ENCODE measurements around the gene IRF2BP2. TPM values are rescaled to one million over a fixed set of nuclear protein-coding genes. Genes with fewer than 3 reads are reported as not detected.

The IRF2BP2 gene
- total and polyA plus RNA-seq, 2 of the 13 experiments (the other 11 are each of a cell fraction or from before 2014, with no cell fraction given), result 140 to 147 TPM

DNA sequence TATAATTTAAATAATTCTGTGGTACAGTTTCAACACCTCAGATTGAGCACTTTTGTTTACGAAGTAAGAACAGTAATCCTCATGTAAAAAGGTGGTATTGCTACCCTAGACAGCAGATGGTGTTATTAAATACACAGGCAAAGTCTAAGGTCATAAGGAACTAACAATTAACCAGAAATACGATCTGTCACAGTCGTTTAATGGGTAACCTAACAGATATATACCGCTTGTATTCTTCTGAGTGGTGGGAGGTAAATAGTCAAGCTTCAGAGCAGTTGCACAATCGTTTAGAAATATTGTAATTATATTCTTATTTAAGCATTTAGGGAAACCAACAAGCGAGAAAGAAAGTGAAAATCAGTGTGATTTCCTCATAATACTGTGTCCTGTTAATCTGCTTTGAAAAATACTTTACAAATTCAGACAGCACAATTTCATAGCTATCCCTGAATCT lies 9.8 kb upstream of the IRF2BP2 start (continued):
- TF ChIP-seq, protein P1, sequence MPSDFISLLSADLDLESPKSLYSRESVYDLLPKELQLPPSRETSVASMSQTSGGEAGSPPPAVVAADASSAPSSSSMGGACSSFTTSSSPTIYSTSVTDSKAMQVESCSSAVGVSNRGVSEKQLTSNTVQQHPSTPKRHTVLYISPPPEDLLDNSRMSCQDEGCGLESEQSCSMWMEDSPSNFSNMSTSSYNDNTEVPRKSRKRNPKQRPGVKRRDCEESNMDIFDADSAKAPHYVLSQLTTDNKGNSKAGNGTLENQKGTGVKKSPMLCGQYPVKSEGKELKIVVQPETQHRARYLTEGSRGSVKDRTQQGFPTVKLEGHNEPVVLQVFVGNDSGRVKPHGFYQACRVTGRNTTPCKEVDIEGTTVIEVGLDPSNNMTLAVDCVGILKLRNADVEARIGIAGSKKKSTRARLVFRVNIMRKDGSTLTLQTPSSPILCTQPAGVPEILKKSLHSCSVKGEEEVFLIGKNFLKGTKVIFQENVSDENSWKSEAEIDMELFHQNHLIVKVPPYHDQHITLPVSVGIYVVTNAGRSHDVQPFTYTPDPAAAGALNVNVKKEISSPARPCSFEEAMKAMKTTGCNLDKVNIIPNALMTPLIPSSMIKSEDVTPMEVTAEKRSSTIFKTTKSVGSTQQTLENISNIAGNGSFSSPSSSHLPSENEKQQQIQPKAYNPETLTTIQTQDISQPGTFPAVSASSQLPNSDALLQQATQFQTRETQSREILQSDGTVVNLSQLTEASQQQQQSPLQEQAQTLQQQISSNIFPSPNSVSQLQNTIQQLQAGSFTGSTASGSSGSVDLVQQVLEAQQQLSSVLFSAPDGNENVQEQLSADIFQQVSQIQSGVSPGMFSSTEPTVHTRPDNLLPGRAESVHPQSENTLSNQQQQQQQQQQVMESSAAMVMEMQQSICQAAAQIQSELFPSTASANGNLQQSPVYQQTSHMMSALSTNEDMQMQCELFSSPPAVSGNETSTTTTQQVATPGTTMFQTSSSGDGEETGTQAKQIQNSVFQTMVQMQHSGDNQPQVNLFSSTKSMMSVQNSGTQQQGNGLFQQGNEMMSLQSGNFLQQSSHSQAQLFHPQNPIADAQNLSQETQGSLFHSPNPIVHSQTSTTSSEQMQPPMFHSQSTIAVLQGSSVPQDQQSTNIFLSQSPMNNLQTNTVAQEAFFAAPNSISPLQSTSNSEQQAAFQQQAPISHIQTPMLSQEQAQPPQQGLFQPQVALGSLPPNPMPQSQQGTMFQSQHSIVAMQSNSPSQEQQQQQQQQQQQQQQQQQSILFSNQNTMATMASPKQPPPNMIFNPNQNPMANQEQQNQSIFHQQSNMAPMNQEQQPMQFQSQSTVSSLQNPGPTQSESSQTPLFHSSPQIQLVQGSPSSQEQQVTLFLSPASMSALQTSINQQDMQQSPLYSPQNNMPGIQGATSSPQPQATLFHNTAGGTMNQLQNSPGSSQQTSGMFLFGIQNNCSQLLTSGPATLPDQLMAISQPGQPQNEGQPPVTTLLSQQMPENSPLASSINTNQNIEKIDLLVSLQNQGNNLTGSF (CRISPR knock-in tag; IDR thresholded peaks at IDR 0.05), result no peak
- TF ChIP-seq, protein P2, sequence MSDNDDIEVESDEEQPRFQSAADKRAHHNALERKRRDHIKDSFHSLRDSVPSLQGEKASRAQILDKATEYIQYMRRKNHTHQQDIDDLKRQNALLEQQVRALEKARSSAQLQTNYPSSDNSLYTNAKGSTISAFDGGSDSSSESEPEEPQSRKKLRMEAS (IDR thresholded peaks at IDR 0.05), result no peak
- TF ChIP-seq IKZF1 (IDR thresholded peaks at IDR 0.05) (no peak), ASH2L (IDR thresholded peaks at IDR 0.05; ENCODE audit: insufficient read length, low read depth, low read length) (peak; percentile 53), ZNF772 (CRISPR knock-in tag; IDR thresholded peaks at IDR 0.05) (no peak), ZFP36 (IDR thresholded peaks at IDR 0.05; ENCODE audit: borderline replicate concordance, low read depth, low read length, partially characterized antibody) (no peak), SMAD9 (CRISPR knock-in tag; IDR thresholded peaks at IDR 0.05) (no peak), ZNF766 (CRISPR knock-in tag; IDR thresholded peaks at IDR 0.05; ENCODE audit: borderline replicate concordance) (no peak), ZFAT (CRISPR knock-in tag; conservative IDR thresholded peaks at IDR 0.05) (0 out of 2 replicates have a peak, but pooled peaks have one; percentile 19), CREBL2 (CRISPR knock-in tag; IDR thresholded peaks at IDR 0.05; ENCODE audit: borderline replicate concordance) (no peak), AHR (CRISPR knock-in tag; IDR thresholded peaks at IDR 0.05) (no peak), PAF1 (CRISPR knock-in tag; IDR thresholded peaks at IDR 0.05) (no peak), ZNF737 (CRISPR knock-in tag; IDR thresholded peaks at IDR 0.05; ENCODE audit: borderline replicate concordance) (no peak), HDAC2 (CRISPR knock-in tag; IDR thresholded peaks at IDR 0.05) (peak; percentile 60), ZNF558 (CRISPR knock-in tag; IDR thresholded peaks at IDR 0.05; ENCODE audit: borderline replicate concordance) (no peak), ZNF441 (CRISPR knock-in tag; IDR thresholded peaks at IDR 0.05; ENCODE audit: borderline replicate concordance) (no peak), FLYWCH1 (CRISPR knock-in tag; IDR thresholded peaks at IDR 0.05) (no peak), GPN1 (CRISPR knock-in tag; IDR thresholded peaks at IDR 0.05; ENCODE audit: borderline replicate concordance) (no peak), SNAPC2 (CRISPR knock-in tag; IDR thresholded peaks at IDR 0.05) (peak; percentile 44; the same call in 1 of the 2 replicates), JUND (CRISPR knock-in tag; IDR thresholded peaks at IDR 0.05) (peak; percentile 55; the same call in 1 of the 2 replicates), SOX6 (IDR thresholded peaks at IDR 0.05) (no peak), SOX6 (CRISPR knock-in tag; IDR thresholded peaks at IDR 0.05) (peak; percentile 93), ZNF354B (CRISPR knock-in tag; IDR thresholded peaks at IDR 0.05) (no peak), MIER2 (CRISPR knock-in tag; IDR thresholded peaks at IDR 0.05) (0 out of 2 replicates have a peak, but pooled peaks have one; percentile 17), FOSL1 (CRISPR knock-in tag; IDR thresholded peaks at IDR 0.05; ENCODE audit: borderline replicate concordance) (no peak), YEATS4 (CRISPR knock-in tag; IDR thresholded peaks at IDR 0.05; ENCODE audit: borderline replicate concordance) (no peak)
- TF ChIP-seq, protein P3, sequence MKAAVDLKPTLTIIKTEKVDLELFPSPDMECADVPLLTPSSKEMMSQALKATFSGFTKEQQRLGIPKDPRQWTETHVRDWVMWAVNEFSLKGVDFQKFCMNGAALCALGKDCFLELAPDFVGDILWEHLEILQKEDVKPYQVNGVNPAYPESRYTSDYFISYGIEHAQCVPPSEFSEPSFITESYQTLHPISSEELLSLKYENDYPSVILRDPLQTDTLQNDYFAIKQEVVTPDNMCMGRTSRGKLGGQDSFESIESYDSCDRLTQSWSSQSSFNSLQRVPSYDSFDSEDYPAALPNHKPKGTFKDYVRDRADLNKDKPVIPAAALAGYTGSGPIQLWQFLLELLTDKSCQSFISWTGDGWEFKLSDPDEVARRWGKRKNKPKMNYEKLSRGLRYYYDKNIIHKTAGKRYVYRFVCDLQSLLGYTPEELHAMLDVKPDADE (CRISPR knock-in tag; IDR thresholded peaks at IDR 0.05), result no peak

Data from HepG2 (cell line).